PC-3 (cell line): ENCODE results near the gene SMIM32. TPM values are rescaled to one million over a fixed set of nuclear protein-coding genes. Genes with fewer than 3 reads are reported as not detected.

Experiments
- ATAC-seq: fragments of 200-7000 bp; cut with Tn5 transposase; 2 replicates; pipeline ENCODE4 v1.9.1; 2020; ENCODE audit warnings: mild to moderate bottlenecking, moderate library complexity
- BruUV-seq: library from RNA; stranded (reverse); fragments of 400-500 nt; replicated peaks from 2 replicates; lab custom pipeline; 2021; lab: Mats Ljungman, UMichigan
- CTCF ChIA-PET: fragments of 300-600 bp; sonication (Branson Sonifier 250); formaldehyde crosslinking; loops from one replicate; lab custom pipeline; 2022; ENCODE audit warnings: antibody characterized with exemption; lab: Charles Lee
- POLR2A ChIA-PET: fragments of 300-600 bp; sonication (Branson Sonifier 250); formaldehyde crosslinking; loops from one replicate; lab custom pipeline; 2022; ENCODE audit warnings: antibody characterized with exemption; ENCODE audit not compliant: unreplicated experiment; lab: Charles Lee
- DNase-seq: peaks from one replicate; pipeline ENCODE4 v3.0.0-alpha.2; 2015
- H2AFZ ChIP-seq: fragments of 300-600 bp; sonication (generic); 2 replicates; pipeline ENCODE4 v1.6.0; 2016; ENCODE audit warnings: antibody characterized with exemption, low read length
- H3F3A ChIP-seq: fragments of 300-600 bp; sonication (generic); one replicate; pipeline ENCODE4 v1.6.0; 2017; ENCODE audit warnings: antibody characterized with exemption, low read length, control low read depth, mild to moderate bottlenecking; ENCODE audit not compliant: unreplicated experiment
- H3K27ac ChIP-seq: fragments of 300-600 bp; sonication (generic); 2 replicates; pipeline ENCODE4 v1.5.1; 2016; ENCODE audit warnings: mild to moderate bottlenecking, low read length
- H3K27me3 ChIP-seq: fragments of 300-600 bp; sonication (generic); 2 replicates; pipeline ENCODE4 v1.6.1; 2016; ENCODE audit warnings: low read length, mixed read lengths
- H3K36me3 ChIP-seq: fragments of 300-600 bp; sonication (generic); 2 replicates; pipeline ENCODE4 v1.6.1; 2016; ENCODE audit warnings: low read depth, mixed run types, low read length, mixed read lengths
- H3K4me1 ChIP-seq: fragments of 300-600 bp; sonication (generic); 2 replicates; pipeline ENCODE4 v1.5.1; 2016; ENCODE audit warnings: low read length; ENCODE audit not compliant: insufficient read depth
- H3K4me2 ChIP-seq: fragments of 300-600 bp; sonication (generic); 2 replicates; pipeline ENCODE4 v1.6.0; 2016; ENCODE audit warnings: low read length
- H3K4me3 ChIP-seq: fragments of 300-600 bp; sonication (generic); 2 replicates; pipeline ENCODE4 v1.5.1; 2016; ENCODE audit warnings: mild to moderate bottlenecking, low read length, mixed read lengths
- H3K79me2 ChIP-seq: fragments of 300-600 bp; sonication (generic); 2 replicates; pipeline ENCODE4 v1.6.1; 2017; ENCODE audit warnings: low read length, mixed read lengths
- H3K9ac ChIP-seq: fragments of 300-600 bp; sonication (generic); 2 replicates; pipeline ENCODE4 v1.6.0; 2016; ENCODE audit warnings: mild to moderate bottlenecking, low read length
- H3K9me2 ChIP-seq: fragments of 300-600 bp; sonication (generic); replicated peaks from 2 replicates; pipeline ENCODE4 v1.6.1; 2016; ENCODE audit warnings: mixed run types, low read length, mixed read lengths
- H3K9me3 ChIP-seq: fragments of 300-600 bp; sonication (generic); 2 replicates; pipeline ENCODE4 v1.6.1; 2016; ENCODE audit warnings: low read length, mixed read lengths
- H4K20me1 ChIP-seq: fragments of 300-600 bp; sonication (generic); 2 replicates; pipeline ENCODE4 v1.6.1; 2016; ENCODE audit warnings: low read length, mixed read lengths
- CTCF ChIP-seq: fragments of 300-600 bp; sonication (generic); conservative IDR thresholded peaks from 2 replicates; pipeline ENCODE4 v1.5.1; 2017; ENCODE audit warnings: antibody characterized with exemption, low read depth, mild to moderate bottlenecking, low read length
- EZH2 ChIP-seq: fragments of 300-600 bp; sonication (generic); IDR thresholded peaks from one replicate; pipeline ENCODE4 v1.6.1; 2017; ENCODE audit warnings: antibody characterized with exemption, mild to moderate bottlenecking, low read length; ENCODE audit not compliant: unreplicated experiment
- EZH2phosphoT487 ChIP-seq: fragments of 300-600 bp; sonication (generic); IDR thresholded peaks from 2 replicates; pipeline ENCODE4 v1.6.1; 2018; ENCODE audit warnings: mild to moderate bottlenecking, antibody characterized with exemption, low read length, borderline replicate concordance
- intact Hi-C: fragments of 100-400 bp; cut with micrococcal nuclease; formaldehyde crosslinking; loops from 2 replicates; pipeline ENCODE4 v1.9.0; 2023
- total RNA-seq: library from RNA; depleted of rRNA; stranded (reverse); fragments of >200 nt; gene quantifications from 2 replicates; pipeline ENCODE4 v1.2.3, GENCODE V29; 2014

The SMIM32 gene
- total RNA-seq, 1 experiment from 2014 or later = not detected

- TF ChIP-seq CTCF (no peak), EZH2 (no peak), EZH2phosphoT487 (no peak)
- Histone ChIP-seq H3K9me3 (no peaks in the 10 kb centered on the region), H3K9me2 (no peaks in the 10 kb centered on the region), H3K9ac (no peak overlapping the region), H3K4me2 (no peak overlapping the region), H3K36me3 (no peaks in the 10 kb centered on the region; the same call in 1 of the 2 replicates), H3K27me3 (no peaks in the 10 kb centered on the region), H3F3A (no peaks in the 10 kb centered on the region), H3K4me3 (no peak overlapping the region), H4K20me1 (no peaks in the 10 kb centered on the region), H3K4me1 (no peaks in the 10 kb centered on the region), H2AFZ (no peak overlapping the region), H3K79me2 (no peaks in the 10 kb centered on the region), H3K27ac (no peak overlapping the region)
- intact Hi-C loops = no loop called here
- ATAC-seq (no peak), DNase-seq (no peak)
- no TSS peak for BruUV-seq
- ChIA-PET CTCF (no interaction called here), POLR2A (no interaction called here)
Measured at GRCh38 chr5:136191304-136192014, 1.5 kb downstream of the SMIM32 start.

GRCh38 chr5:136190904-136191303 is 2.1 kb downstream of the SMIM32 start:
- H2AFZ ChIP-seq = no peak overlapping the region
- H3F3A ChIP-seq = no peaks in the 10 kb centered on the region
- no peak overlapping the region for H3K27ac ChIP-seq
- no peaks in the 10 kb centered on the region for H3K9me3 ChIP-seq
- no peaks in the 10 kb centered on the region for H4K20me1 ChIP-seq
- intact Hi-C loops = no loop called here
- POLR2A ChIA-PET = no interaction called here
- no peaks in the 10 kb centered on the region; the same call in none of the 2 replicates for H3K36me3 ChIP-seq
- no peak overlapping the region for H3K4me3 ChIP-seq
- BruUV-seq = no TSS peak
- H3K4me2 ChIP-seq = no peak overlapping the region
- no peaks in the 10 kb centered on the region for H3K9me2 ChIP-seq
- no peak for ATAC-seq
- H3K79me2 ChIP-seq = no peaks in the 10 kb centered on the region
- TF ChIP-seq CTCF (no peak), EZH2phosphoT487 (no peak), EZH2 (no peak)
- no peaks in the 10 kb centered on the region for H3K4me1 ChIP-seq
- CTCF ChIA-PET = no interaction called here
- DNase-seq = no peak
- H3K9ac ChIP-seq = no peak overlapping the region
- no peaks in the 10 kb centered on the region for H3K27me3 ChIP-seq

GRCh38 chr5:136190091-136190720 is 2.8 kb downstream of the SMIM32 start:
- CTCF ChIA-PET = no interaction called here
- no peaks in the 10 kb centered on the region for H3F3A ChIP-seq
- no TSS peak for BruUV-seq

More at GRCh38 chr5:136190091-136190720, 2.8 kb downstream of the SMIM32 start:
- TF ChIP-seq EZH2phosphoT487 = no peak
- no peaks in the 10 kb centered on the region for H3K27me3 ChIP-seq
- no peak overlapping the region for H3K9ac ChIP-seq
- H3K4me1 ChIP-seq = no peaks in the 10 kb centered on the region
- no peak for DNase-seq
- ATAC-seq = no peak
- POLR2A ChIA-PET = no interaction called here
- H3K4me3 ChIP-seq = no peak overlapping the region
- no peaks in the 10 kb centered on the region for H3K9me2 ChIP-seq
- no peaks in the 10 kb centered on the region for H4K20me1 ChIP-seq
- no peaks in the 10 kb centered on the region; the same call in none of the 2 replicates for H3K36me3 ChIP-seq
- intact Hi-C loops = no loop called here
- no peaks in the 10 kb centered on the region for H3K9me3 ChIP-seq
- no peak overlapping the region for H2AFZ ChIP-seq
- H3K4me2 ChIP-seq = no peak overlapping the region
- no peak overlapping the region for H3K27ac ChIP-seq
- no peaks in the 10 kb centered on the region for H3K79me2 ChIP-seq
